Mucosa of descending colon (tissue), 3 donors: ENCODE data around the gene EPHB6. TPM values are rescaled to one million over a fixed set of nuclear protein-coding genes. Genes with fewer than 3 reads are reported as not detected.

Experiments used
- ATAC-seq: fragments of 200-7000 bp; cut with Tn5 transposase; one replicate; pipeline ENCODE4 v1.9.1; 2020; ENCODE audit warnings: mild to moderate bottlenecking, moderate library complexity
- DNase-seq, 3 donors: peaks; one replicate each; pipeline ENCODE4 v3.0.0-alpha.2; 2020
- H3K36me3 ChIP-seq: fragments of 200-600 bp; one replicate; pipeline ENCODE4 v1.8.0; 2021; ENCODE audit warnings: low read depth, mild to moderate bottlenecking
- H3K4me1 ChIP-seq: fragments of 200-600 bp; one replicate; pipeline ENCODE4 v1.8.0; 2021; ENCODE audit warnings: low read depth, mild to moderate bottlenecking
- H3K4me3 ChIP-seq: fragments of 200-600 bp; one replicate; pipeline ENCODE4 v1.8.0; 2021; ENCODE audit warnings: mild to moderate bottlenecking
- H3K9me3 ChIP-seq: fragments of 200-600 bp; one replicate; pipeline ENCODE4 v1.8.0; 2021; ENCODE audit warnings: mild to moderate bottlenecking
- intact Hi-C, 2 donors: fragments of 100-400 bp; cut with DNase I in 1 of 2; cut with micrococcal nuclease in 1 of 2; formaldehyde crosslinking; loops; one replicate each; pipeline versions ENCODE4 v1.11.0 to v1.11.1; 2022; cut with DNase I, micrococcal nuclease
- total RNA-seq, 3 donors: library from RNA; stranded (reverse); fragmentation: NEBNext Ultra II Directional in 2 of 3; extraction: Animal tissue kit (Norgen Biotek cat#: 25700) in 2 of 3; gene quantifications; one replicate each; pipeline versions ENCODE4 v1.2.1 to v1.2.4, GENCODE V29; 2021 to 2023
- TF ChIP-seq, protein P1 (sequence below): fragments of 200-600 bp; IDR thresholded peaks from one replicate; pipeline ENCODE4 v1.8.0; 2022; ENCODE audit warnings: antibody characterized with exemption, mild to moderate bottlenecking
- donor health status: DM: no; HTN: no; CAD: no; lungs with moderate emphysema.
- donor health status: DM: no; HTN: no; CAD: no.
- donor health status: DM: no; HTN: yes; CAD: no.

Gene EPHB6
- total RNA-seq, 3 donors from 2014 or later = 1.2 to 8.7 (median 2.6) TPM

- DNase-seq = no peak
- Histone ChIP-seq H3K4me1 (no peaks in the 10 kb centered on the region), H3K36me3 (no peaks in the 10 kb centered on the region), H3K4me3 (no peak overlapping the region), H3K9me3 (no peaks in the 10 kb centered on the region)
- peak; percentile 10 for ATAC-seq
- intact Hi-C loops = no loop called here
- TF ChIP-seq, protein P1, sequence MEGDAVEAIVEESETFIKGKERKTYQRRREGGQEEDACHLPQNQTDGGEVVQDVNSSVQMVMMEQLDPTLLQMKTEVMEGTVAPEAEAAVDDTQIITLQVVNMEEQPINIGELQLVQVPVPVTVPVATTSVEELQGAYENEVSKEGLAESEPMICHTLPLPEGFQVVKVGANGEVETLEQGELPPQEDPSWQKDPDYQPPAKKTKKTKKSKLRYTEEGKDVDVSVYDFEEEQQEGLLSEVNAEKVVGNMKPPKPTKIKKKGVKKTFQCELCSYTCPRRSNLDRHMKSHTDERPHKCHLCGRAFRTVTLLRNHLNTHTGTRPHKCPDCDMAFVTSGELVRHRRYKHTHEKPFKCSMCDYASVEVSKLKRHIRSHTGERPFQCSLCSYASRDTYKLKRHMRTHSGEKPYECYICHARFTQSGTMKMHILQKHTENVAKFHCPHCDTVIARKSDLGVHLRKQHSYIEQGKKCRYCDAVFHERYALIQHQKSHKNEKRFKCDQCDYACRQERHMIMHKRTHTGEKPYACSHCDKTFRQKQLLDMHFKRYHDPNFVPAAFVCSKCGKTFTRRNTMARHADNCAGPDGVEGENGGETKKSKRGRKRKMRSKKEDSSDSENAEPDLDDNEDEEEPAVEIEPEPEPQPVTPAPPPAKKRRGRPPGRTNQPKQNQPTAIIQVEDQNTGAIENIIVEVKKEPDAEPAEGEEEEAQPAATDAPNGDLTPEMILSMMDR = no peak
Observed at GRCh38 chr7:142807855-142808460, 46.9 kb upstream of the EPHB6 start.

DNA sequence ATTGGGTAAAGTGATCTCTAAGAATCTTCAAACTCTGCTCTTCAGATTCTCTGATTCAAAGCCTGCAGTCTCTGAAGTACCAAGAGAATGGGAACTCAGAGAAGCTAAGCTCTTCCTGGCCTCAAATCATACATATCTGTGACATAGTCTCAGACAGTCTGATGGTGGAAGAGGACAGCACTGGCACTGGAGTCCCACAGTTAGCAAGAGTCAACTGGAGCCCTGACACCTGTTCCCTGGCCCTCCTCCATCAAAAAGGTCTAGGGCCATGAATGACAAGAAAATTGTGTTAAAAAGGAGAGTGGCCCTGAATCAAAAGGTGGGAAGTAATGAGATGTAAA lies 46.4 kb upstream of the EPHB6 start:
- intact Hi-C loops = no loop called here
- peak; percentile 40 for ATAC-seq
- TF ChIP-seq, protein P1 = no peak
- Histone ChIP-seq H3K4me3 (no peak overlapping the region), H3K4me1 (no peaks in the 10 kb centered on the region), H3K36me3 (no peaks in the 10 kb centered on the region), H3K9me3 (no peaks in the 10 kb centered on the region)
- DNase-seq = no peak

DNA sequence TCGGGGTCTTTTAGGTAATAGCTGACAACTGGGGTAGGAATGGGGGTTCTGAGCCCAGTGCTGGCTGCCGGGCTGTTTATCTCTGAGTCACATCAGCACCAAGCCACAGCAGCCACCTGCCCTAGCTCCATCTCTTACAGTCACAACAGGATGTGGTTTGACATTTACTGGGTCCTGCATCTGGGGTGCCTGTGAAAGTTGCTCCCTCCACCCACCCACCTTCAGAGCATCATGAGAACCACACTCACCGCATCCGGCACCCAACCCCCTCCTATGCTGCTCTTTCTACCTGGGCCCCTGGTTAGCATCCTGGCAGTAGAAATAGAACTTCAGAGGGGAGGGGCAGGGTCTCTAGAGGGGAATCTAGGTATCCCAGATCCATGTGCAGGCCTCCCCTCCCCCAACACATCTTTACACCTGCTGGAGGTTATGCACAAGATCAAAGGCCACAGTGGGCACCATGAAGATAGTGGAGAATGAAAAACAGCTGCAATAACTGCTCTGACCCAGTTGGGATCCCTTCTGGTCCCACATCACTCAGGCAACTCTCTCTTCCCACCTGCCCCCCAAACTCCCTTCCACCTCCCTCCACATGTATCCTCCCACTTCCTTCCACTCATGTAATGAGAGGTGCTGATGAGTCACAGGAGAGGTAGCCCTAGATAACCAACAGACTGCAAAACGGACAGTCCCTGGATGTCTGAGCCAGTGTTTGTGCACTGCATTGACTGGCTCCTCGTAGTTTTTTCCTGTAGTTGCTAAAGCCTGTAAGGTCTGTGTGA lies 45.9 kb upstream of the EPHB6 start:
- Histone ChIP-seq H3K4me3 (no peak overlapping the region), H3K4me1 (no peaks in the 10 kb centered on the region), H3K9me3 (no peaks in the 10 kb centered on the region), H3K36me3 (no peaks in the 10 kb centered on the region)
- ATAC-seq (peak; percentile 85), DNase-seq (peak; percentile 69 to 88 (median 75))
- intact Hi-C loops = no loop called here
- TF ChIP-seq, protein P1 = no peak

DNA sequence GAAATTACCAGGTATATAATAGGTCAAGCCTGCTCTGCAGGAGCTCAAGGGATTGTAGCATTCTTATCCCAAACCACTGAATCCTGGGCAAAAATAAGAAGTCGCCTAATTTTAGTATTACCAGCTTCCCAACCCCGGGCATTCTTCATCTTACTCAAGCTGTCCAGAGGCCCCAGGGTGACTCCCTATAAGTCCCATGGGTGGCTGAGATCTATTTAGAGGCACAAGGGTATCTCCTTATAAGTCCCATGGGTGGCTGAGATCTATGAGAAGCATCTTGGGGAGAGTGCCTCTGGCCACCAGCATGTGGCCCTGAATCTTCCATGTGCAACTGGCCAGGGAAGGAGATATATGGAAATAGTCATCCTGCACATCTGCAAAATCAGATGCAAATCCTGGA lies 45.2 kb upstream of the EPHB6 start:
- intact Hi-C loops = no loop called here

DNA sequence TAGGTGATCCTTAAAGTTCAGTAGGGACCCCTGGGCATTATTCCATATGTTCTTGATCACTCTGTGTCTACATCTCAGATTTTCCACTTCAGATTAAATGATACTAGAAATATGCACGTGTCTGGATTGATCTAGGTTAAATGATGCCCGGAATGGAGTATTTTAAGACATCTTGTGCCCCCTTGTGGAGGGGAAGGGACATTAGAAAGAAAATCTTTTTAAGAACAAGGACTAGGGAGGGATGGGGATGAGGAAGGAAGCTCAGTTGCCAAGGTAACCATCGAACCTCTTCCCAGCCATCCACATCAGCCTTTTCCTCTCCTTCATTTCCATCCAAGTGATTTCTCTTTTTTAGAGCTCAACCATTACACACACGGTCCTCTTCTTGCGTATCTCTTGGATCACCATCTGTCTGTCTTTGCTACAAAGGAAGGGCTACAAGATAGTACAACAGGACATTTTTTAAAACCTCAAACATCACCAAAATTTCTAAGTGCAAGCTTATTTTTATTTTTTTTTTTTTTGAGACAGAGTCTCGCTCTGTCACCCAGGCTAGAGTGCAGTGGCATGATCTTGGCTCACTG lies 43.6 kb upstream of the EPHB6 start:
- intact Hi-C loops = no loop called here
- peak; percentile 22 for ATAC-seq
- peak in 1 of 3 donors; percentile 56 for DNase-seq

More for the DNA sequence above, 45.2 kb upstream of the EPHB6 start:
- no peak overlapping the region for H3K4me3 ChIP-seq
- TF ChIP-seq, protein P1 = no peak
- no peaks in the 10 kb centered on the region for H3K9me3 ChIP-seq
- no peak for DNase-seq
- H3K4me1 ChIP-seq = no peaks in the 10 kb centered on the region
- no peak for ATAC-seq
- no peaks in the 10 kb centered on the region for H3K36me3 ChIP-seq

More for the DNA sequence above, 43.6 kb upstream of the EPHB6 start:
- TF ChIP-seq, protein P1 = no peak
- Histone ChIP-seq H3K4me3 (no peak overlapping the region), H3K9me3 (no peaks in the 10 kb centered on the region), H3K36me3 (no peaks in the 10 kb centered on the region), H3K4me1 (no peaks in the 10 kb centered on the region)
